MM.1S (cell line): ENCODE results near the gene SRGAP3.

Experiments
- EZH2 ChIP-seq: fragments of 300-600 bp; sonication (generic); optimal IDR thresholded peaks from 2 replicates; pipeline ENCODE3; 2017; ENCODE audit warnings: low read depth, mild to moderate bottlenecking, antibody characterized with exemption, low read length, mixed read lengths
- EZH2phosphoT487 ChIP-seq: fragments of 300-600 bp; sonication (generic); IDR thresholded peaks from 2 replicates; pipeline ENCODE4 v1.6.1; 2018; ENCODE audit warnings: antibody characterized with exemption, low read length
- TF ChIP-seq, protein P1 (sequence below): fragments of 300-600 bp; sonication (generic); IDR thresholded peaks from 2 replicates; pipeline ENCODE4 v1.5.1; 2016; ENCODE audit warnings: antibody characterized with exemption, low read length, mixed read lengths

DNA sequence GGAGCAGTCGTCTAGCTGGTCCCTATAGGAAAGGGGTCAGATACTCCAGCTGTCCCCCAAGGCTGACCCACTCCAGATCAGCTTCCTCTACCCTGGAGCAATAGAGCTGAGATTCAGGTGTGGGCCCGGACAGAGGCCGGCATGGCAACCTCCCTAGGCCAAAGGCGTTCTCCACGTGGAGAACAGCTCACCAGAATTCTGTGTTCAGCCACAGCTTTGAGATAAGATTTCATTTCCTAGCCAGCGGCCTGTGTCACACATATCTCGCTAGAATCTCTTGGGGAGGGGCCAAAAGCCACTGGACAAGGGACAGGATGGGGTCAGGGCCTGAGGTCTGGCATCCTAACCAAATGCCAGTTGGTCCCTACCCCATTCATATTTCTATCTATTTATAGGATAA, 20.1 kb downstream of the SRGAP3 start:
- TF ChIP-seq, protein P1, sequence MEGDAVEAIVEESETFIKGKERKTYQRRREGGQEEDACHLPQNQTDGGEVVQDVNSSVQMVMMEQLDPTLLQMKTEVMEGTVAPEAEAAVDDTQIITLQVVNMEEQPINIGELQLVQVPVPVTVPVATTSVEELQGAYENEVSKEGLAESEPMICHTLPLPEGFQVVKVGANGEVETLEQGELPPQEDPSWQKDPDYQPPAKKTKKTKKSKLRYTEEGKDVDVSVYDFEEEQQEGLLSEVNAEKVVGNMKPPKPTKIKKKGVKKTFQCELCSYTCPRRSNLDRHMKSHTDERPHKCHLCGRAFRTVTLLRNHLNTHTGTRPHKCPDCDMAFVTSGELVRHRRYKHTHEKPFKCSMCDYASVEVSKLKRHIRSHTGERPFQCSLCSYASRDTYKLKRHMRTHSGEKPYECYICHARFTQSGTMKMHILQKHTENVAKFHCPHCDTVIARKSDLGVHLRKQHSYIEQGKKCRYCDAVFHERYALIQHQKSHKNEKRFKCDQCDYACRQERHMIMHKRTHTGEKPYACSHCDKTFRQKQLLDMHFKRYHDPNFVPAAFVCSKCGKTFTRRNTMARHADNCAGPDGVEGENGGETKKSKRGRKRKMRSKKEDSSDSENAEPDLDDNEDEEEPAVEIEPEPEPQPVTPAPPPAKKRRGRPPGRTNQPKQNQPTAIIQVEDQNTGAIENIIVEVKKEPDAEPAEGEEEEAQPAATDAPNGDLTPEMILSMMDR, result no peak
- TF ChIP-seq EZH2phosphoT487 (no peak), EZH2 (no peak)
